GM18517 (cell line): Measurements from ENCODE around the gene PREX1.
"Not testable (repeated sequence)": the region's sequence is repeated elsewhere in the genome, so short reads cannot be mapped to it uniquely, and the experiment has no call there.

Source experiments
- ATAC-seq: cut with Tn5 transposase; IDR thresholded peaks from one replicate; pipeline ENCODE4 v1.9.1; 2021; ENCODE audit warnings: mild to moderate bottlenecking, moderate library complexity; ENCODE audit not compliant: unreplicated experiment

Gene PREX1

GRCh38 chr20:48759631-48760245 lies 68.1 kb downstream of the PREX1 start:
- ATAC-seq, result no peak

GRCh38 chr20:48758206-48758820 lies 69.5 kb downstream of the PREX1 start:
- no peak for ATAC-seq

- ATAC-seq, result not testable (repeated sequence)
These were observed 71.0 kb downstream of the PREX1 start for GRCh38 chr20:48756774-48757173.

GRCh38 chr20:48754292-48754691 lies 73.5 kb downstream of the PREX1 start:
- ATAC-seq, result no peak

- no peak for ATAC-seq
These were observed 74.8 kb downstream of the PREX1 start for GRCh38 chr20:48752963-48753362.

GRCh38 chr20:48751871-48752270 lies 75.9 kb downstream of the PREX1 start:
- ATAC-seq, result no peak

GRCh38 chr20:48750941-48751635 lies 76.7 kb downstream of the PREX1 start:
- no peak for ATAC-seq

- ATAC-seq, result no peak
These were observed 77.4 kb downstream of the PREX1 start for GRCh38 chr20:48750376-48750775.

- no peak for ATAC-seq
These were observed 78.4 kb downstream of the PREX1 start for GRCh38 chr20:48749437-48749836.

GRCh38 chr20:48748556-48748955 lies 79.2 kb downstream of the PREX1 start:
- no peak for ATAC-seq

GRCh38 chr20:48747840-48748414 lies 79.9 kb downstream of the PREX1 start:
- no peak for ATAC-seq

GRCh38 chr20:48745330-48745729 lies 82.5 kb downstream of the PREX1 start:
- ATAC-seq, result no peak

GRCh38 chr20:48744515-48744914 lies 83.3 kb downstream of the PREX1 start:
- no peak for ATAC-seq

GRCh38 chr20:48743807-48744206 lies 84.0 kb downstream of the PREX1 start:
- no peak for ATAC-seq

GRCh38 chr20:48742912-48743680 lies 84.7 kb downstream of the PREX1 start:
- no peak for ATAC-seq

GRCh38 chr20:48742233-48742632 lies 85.6 kb downstream of the PREX1 start:
- no peak for ATAC-seq

GRCh38 chr20:48741669-48742068 lies 86.1 kb downstream of the PREX1 start:
- no peak for ATAC-seq

GRCh38 chr20:48740712-48741111 lies 87.1 kb downstream of the PREX1 start:
- peak; percentile 54 for ATAC-seq

GRCh38 chr20:48740292-48740649 lies 87.5 kb downstream of the PREX1 start:
- ATAC-seq, result peak; percentile 9

GRCh38 chr20:48739395-48740291 lies 88.2 kb downstream of the PREX1 start:
- no peak for ATAC-seq
